Dermis blood vessel endothelial cell (primary cell): ENCODE data around the gene FBXL2. TPM values are rescaled to one million over a fixed set of nuclear protein-coding genes. Genes with fewer than 3 reads are reported as not detected.
"Not testable (repeated sequence)": the region's sequence is repeated elsewhere in the genome, so short reads cannot be mapped to it uniquely, and the experiment has no call there.

Experiments
- DNase-seq: peaks from one replicate; pipeline ENCODE4 v3.0.0; 2010
- total RNA-seq: library from RNA; depleted of rRNA; stranded (reverse); fragments of >200 nt; gene quantifications from 2 replicates; pipeline ENCODE4 v1.2.3, GENCODE V29; 2014

Gene FBXL2
- total RNA-seq, 1 donor from 2014 or later = 25.4 TPM

GRCh38 chr3:33317963-33318709 is 40.9 kb downstream of the FBXL2 start:
- DNase-seq = peak; percentile 86

- DNase-seq = peak; percentile 69
Observed at GRCh38 chr3:33318710-33319380, 41.6 kb downstream of the FBXL2 start.

GRCh38 chr3:33322412-33322811 is 45.2 kb downstream of the FBXL2 start:
- DNase-seq = no peak

DNA sequence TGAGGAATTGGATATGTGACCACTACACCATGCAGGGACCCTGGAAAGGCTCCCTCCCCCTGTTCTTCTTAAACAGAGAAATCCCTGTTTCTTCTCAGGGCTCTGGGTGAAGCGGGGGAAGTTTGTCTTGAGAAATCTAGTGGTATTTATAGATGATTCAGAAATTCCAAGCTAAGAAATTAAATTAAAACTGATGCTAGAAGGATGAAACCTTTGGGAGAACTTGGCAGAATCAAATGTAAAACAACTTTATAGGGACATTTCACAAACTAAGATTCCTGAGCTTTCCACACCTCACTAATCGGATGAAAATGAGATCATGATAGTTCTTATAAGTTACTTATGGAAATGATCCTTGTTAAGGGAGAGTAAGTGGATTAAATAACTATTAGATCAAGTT is 54.2 kb downstream of the FBXL2 start:
- DNase-seq = no peak

- no peak for DNase-seq
Observed at GRCh38 chr3:33334364-33334763, 57.1 kb downstream of the FBXL2 start.

DNA sequence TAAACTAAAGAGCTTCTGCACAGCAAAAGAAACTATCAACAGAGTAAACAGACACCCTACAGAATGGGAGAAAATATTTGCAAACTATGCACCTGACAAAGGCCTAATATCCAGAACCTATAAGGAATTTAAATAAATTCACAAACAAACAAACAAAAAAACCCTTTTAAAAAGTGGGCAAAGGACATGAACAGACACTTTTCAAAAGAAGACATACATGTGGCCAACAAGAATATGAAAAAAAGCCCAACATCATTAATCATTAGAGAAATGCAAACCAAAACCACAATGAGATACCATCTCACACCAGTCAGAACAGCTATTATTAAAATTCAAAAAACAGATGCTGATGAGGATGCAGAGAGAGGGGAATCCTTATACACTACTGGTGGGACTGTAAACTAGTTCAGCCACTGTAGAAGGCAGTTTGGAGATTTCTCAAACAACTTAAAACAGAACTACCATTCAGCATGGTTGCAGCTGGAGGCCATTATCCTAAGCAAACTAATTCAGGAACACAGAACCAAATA is 61.8 kb downstream of the FBXL2 start:
- DNase-seq = not testable (repeated sequence)

DNA sequence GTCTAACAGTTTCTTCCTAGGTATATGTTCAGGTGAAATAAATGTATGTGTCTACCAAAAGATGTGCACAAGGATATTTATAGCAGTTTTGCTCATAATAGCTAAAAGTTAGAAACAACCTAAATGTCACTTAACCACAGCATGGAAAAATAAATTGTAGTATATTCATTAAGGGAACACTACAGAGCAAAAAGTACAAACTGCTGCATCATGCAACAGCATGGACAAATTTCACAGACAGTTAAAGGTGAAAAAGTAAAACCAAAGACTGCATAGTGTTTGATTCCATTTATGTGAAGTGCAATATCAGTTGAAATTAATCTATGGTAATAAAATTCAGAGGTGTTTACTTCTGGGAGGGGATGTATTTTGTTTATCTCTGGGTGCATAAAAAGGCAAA is 62.5 kb downstream of the FBXL2 start:
- no peak for DNase-seq

- peak; percentile 28 for DNase-seq
Observed at GRCh38 chr3:33355611-33356010, 78.4 kb downstream of the FBXL2 start.

GRCh38 chr3:33358172-33358781 is 81.0 kb downstream of the FBXL2 start:
- no peak for DNase-seq

DNA sequence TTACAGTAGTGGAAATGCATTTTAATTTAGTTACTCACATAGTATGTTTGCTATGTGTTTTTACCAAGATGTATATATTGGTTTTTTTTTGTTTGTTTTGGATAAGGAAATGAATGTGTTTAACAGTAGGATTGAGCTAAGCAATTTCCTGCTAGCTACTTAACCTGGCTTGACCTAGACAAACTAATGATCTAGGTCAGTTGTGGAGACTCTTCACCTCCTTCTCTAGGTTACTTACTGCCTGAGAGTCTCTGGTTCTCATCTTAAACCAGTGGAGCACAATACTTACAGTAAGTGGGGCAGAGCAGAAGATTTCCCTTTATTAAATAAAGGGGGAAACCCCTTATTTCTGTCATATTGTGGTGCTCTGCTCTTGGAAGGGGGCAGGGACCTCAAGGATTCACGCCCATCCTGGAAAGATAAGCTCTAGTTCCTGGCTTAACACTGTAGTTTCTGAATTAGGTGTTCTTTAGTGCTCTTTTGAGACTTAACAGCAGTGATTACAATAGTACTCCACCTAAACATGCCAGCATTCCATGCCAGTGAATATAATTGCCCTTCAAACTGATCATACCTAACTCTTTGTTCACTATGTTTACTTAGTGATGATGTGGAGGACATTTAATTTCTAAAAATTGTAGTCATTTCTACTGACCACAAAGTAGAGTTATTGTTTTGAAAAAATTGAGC is 83.0 kb downstream of the FBXL2 start:
- peak; percentile 65 for DNase-seq

GRCh38 chr3:33363113-33363800 is 86.0 kb downstream of the FBXL2 start:
- DNase-seq = no peak

- DNase-seq = no peak
Observed at GRCh38 chr3:33364060-33364459, 86.8 kb downstream of the FBXL2 start.

DNA sequence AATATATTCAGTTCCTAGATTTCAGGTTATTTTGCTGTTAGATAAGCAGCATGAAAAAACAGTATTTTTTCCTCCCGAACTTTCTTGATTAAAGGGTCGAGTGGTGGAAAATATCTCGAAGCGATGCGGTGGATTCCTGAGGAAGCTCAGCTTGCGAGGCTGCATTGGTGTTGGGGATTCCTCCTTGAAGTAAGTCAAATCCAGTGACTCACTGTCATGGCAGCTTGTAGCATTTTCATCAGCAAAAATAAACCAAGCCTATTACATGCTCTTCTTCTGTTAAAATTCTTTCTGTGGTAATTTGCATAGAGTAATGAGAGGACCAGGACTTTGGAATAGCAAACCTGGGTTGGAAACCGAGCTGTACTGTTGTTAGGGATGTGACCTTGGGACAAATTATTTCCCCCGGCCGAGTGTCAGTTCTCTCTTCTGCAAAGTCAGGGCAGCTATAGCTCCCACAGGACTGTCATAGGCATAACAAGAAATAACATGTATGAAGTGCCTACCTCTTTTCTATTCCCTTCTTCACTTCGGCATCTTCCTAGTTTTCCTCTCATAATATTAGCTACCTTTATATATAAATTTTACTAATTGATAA is 87.4 kb downstream of the FBXL2 start:
- DNase-seq = no peak

- peak; percentile 80 for DNase-seq
Observed at GRCh38 chr3:33372218-33373081, 95.2 kb downstream of the FBXL2 start.

GRCh38 chr3:33373082-33373437 is 95.8 kb downstream of the FBXL2 start:
- no peak for DNase-seq

GRCh38 chr3:33377489-33377888 is 100.2 kb downstream of the FBXL2 start:
- DNase-seq = no peak

- no peak for DNase-seq
Observed at GRCh38 chr3:33377931-33378330, 100.7 kb downstream of the FBXL2 start.

- DNase-seq = no peak
Observed at GRCh38 chr3:33380653-33381052, 103.4 kb downstream of the FBXL2 start.

DNA sequence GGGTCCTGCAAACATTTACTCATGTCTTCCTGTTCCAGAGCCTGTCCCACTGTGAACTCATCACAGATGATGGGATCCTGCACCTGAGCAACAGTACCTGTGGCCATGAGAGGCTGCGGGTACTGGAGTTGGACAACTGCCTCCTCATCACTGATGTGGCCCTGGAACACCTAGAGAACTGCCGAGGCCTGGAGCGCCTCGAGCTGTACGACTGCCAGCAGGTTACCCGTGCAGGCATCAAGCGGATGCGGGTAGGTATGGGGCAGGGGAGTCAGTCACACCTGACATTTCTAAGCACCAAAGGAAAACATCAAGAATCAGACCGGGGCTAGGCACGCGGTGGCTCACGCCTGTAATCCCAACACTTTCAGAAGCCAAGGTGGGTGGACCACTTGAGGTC is 106.7 kb downstream of the FBXL2 start:
- DNase-seq = no peak

GRCh38 chr3:33385423-33385822 is 108.2 kb downstream of the FBXL2 start:
- peak; percentile 35 for DNase-seq

GRCh38 chr3:33386631-33387030 is 109.4 kb downstream of the FBXL2 start:
- no peak for DNase-seq
